GM19238 (cell line): ENCODE data around the gene DTD1.
"Not testable (repeated sequence)": the region's sequence is repeated elsewhere in the genome, so short reads cannot be mapped to it uniquely, and the experiment has no call there.

Experiments
- DNase-seq: peaks from one replicate; pipeline ENCODE4 v3.0.0; 2011; ENCODE audit warnings: low spot score; ENCODE audit not compliant: insufficient read length

DTD1 gene

GRCh38 chr20:18739751-18740166 lies 151.9 kb downstream of the DTD1 start:
- no peak for DNase-seq

GRCh38 chr20:18740726-18741125 lies 152.9 kb downstream of the DTD1 start:
- DNase-seq = no peak

GRCh38 chr20:18742841-18743240 lies 155.0 kb downstream of the DTD1 start:
- DNase-seq = no peak

GRCh38 chr20:18743665-18744440 lies 156.0 kb downstream of the DTD1 start:
- DNase-seq = no peak

GRCh38 chr20:18747090-18747489 lies 159.2 kb downstream of the DTD1 start:
- no peak for DNase-seq

GRCh38 chr20:18748987-18749386 lies 161.1 kb downstream of the DTD1 start:
- DNase-seq = no peak

GRCh38 chr20:18749528-18749927 lies 161.7 kb downstream of the DTD1 start:
- DNase-seq = no peak

- no peak for DNase-seq
Observed at GRCh38 chr20:18750735-18751134, 162.9 kb downstream of the DTD1 start.

- peak; percentile 66 for DNase-seq
Observed at GRCh38 chr20:18754030-18754652, 166.3 kb downstream of the DTD1 start.

GRCh38 chr20:18754653-18755045 lies 166.8 kb downstream of the DTD1 start:
- no peak for DNase-seq

- DNase-seq = not testable (repeated sequence)
Observed at GRCh38 chr20:18760852-18761251, 173.0 kb downstream of the DTD1 start.

- no peak for DNase-seq
Observed at GRCh38 chr20:18767676-18768075, 179.8 kb downstream of the DTD1 start.

GRCh38 chr20:18773566-18773965 lies 185.7 kb downstream of the DTD1 start:
- no peak for DNase-seq

- no peak for DNase-seq
Observed at GRCh38 chr20:18774207-18774606, 186.4 kb downstream of the DTD1 start.

GRCh38 chr20:18775633-18776032 lies 187.8 kb downstream of the DTD1 start:
- DNase-seq = no peak

GRCh38 chr20:18778690-18779392 lies 191.0 kb downstream of the DTD1 start:
- no peak for DNase-seq

GRCh38 chr20:18780385-18781130 lies 192.7 kb downstream of the DTD1 start:
- DNase-seq = no peak

- DNase-seq = no peak
Observed at GRCh38 chr20:18781509-18781908, 193.7 kb downstream of the DTD1 start.

GRCh38 chr20:18783385-18783959 lies 195.6 kb downstream of the DTD1 start:
- no peak for DNase-seq

- not testable (repeated sequence) for DNase-seq
Observed at GRCh38 chr20:18787046-18787445, 199.2 kb downstream of the DTD1 start.

- DNase-seq = no peak
Observed at GRCh38 chr20:18788021-18788420, 200.2 kb downstream of the DTD1 start.
